Astrocyte (in vitro differentiated cells and primary cell): ENCODE results near the gene MCF2L.

Experiments
- EZH2 ChIP-seq: IDR thresholded peaks from 2 replicates; pipeline ENCODE4 v1.6.1; 2012; ENCODE audit warnings: mild to moderate bottlenecking, low read length, inconsistent platforms; ENCODE audit not compliant: insufficient read depth
- TF ChIP-seq, protein P1 (sequence below): IDR thresholded peaks from 2 replicates; pipeline ENCODE4 v1.5.1; 2011; ENCODE audit warnings: low read depth, mild to moderate bottlenecking, inconsistent platforms, low read length, moderate library complexity; ENCODE audit not compliant: insufficient read depth

- TF ChIP-seq, protein P1, sequence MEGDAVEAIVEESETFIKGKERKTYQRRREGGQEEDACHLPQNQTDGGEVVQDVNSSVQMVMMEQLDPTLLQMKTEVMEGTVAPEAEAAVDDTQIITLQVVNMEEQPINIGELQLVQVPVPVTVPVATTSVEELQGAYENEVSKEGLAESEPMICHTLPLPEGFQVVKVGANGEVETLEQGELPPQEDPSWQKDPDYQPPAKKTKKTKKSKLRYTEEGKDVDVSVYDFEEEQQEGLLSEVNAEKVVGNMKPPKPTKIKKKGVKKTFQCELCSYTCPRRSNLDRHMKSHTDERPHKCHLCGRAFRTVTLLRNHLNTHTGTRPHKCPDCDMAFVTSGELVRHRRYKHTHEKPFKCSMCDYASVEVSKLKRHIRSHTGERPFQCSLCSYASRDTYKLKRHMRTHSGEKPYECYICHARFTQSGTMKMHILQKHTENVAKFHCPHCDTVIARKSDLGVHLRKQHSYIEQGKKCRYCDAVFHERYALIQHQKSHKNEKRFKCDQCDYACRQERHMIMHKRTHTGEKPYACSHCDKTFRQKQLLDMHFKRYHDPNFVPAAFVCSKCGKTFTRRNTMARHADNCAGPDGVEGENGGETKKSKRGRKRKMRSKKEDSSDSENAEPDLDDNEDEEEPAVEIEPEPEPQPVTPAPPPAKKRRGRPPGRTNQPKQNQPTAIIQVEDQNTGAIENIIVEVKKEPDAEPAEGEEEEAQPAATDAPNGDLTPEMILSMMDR = no peak
- no peak for TF ChIP-seq EZH2
Measured at GRCh38 chr13:113048766-113049165, 79.8 kb downstream of the MCF2L start.
